HepG2 (cell line): ENCODE data around the gene NUBP2. TPM values are rescaled to one million over a fixed set of nuclear protein-coding genes. Genes with fewer than 3 reads are reported as not detected.

ENCODE experiments used
- ASH2L ChIP-seq: fragments of 300-600, 200-600 bp; sonication (generic); IDR thresholded peaks from 2 replicates; pipeline ENCODE4 v1.7.0; 2017; ENCODE audit warnings: low read depth, mild to moderate bottlenecking, moderate library complexity, mixed read lengths, low read length; ENCODE audit not compliant: insufficient read length
- BRCA1 ChIP-seq: sonication (generic); formaldehyde crosslinking; IDR thresholded peaks from 2 replicates; pipeline ENCODE4 v1.4.0; 2020; ENCODE audit warnings: missing genetic modification reagents
- CTCF ChIP-seq: sonication (generic); formaldehyde crosslinking; IDR thresholded peaks from 2 replicates; pipeline ENCODE4 v1.5.0; 2020; ENCODE audit warnings: mild to moderate bottlenecking, missing genetic modification reagents, moderate library complexity
- EZH2 ChIP-seq: conservative IDR thresholded peaks from 2 replicates; pipeline ENCODE4 v1.6.1; 2012; ENCODE audit warnings: mild to moderate bottlenecking, low read depth, low read length, moderate library complexity
- HNRNPUL1 ChIP-seq: fragments of 200-400 bp; formaldehyde crosslinking; IDR thresholded peaks from 2 replicates; pipeline ENCODE4 v1.6.1; 2017; ENCODE audit warnings: low read depth, mild to moderate bottlenecking, low read length, moderate library complexity
- HOXA3 ChIP-seq: sonication (generic); formaldehyde crosslinking; IDR thresholded peaks from 2 replicates; pipeline ENCODE4 v1.5.0; 2020; ENCODE audit warnings: missing genetic modification reagents
- NFIC ChIP-seq: IDR thresholded peaks from 2 replicates; pipeline ENCODE4 v1.6.1; 2012; ENCODE audit warnings: mild to moderate bottlenecking, low read length, inconsistent platforms
- RBM39 ChIP-seq: fragments of 200-400 bp; formaldehyde crosslinking; IDR thresholded peaks from one replicate; pipeline ENCODE4 v1.6.1; 2018; ENCODE audit warnings: antibody characterized with exemption, mild to moderate bottlenecking, low read depth, low read length; ENCODE audit not compliant: poor library complexity, severe bottlenecking
- THAP7 ChIP-seq: sonication (generic); formaldehyde crosslinking; IDR thresholded peaks from 2 replicates; pipeline ENCODE4 v1.8.1; 2023; ENCODE audit warnings: mild to moderate bottlenecking, missing genetic modification reagents
- ZNF20 ChIP-seq: sonication (generic); formaldehyde crosslinking; IDR thresholded peaks from 2 replicates; pipeline ENCODE4 v1.4.0; 2020; ENCODE audit warnings: mild to moderate bottlenecking, moderate library complexity, missing genetic modification reagents
- ZNF276 ChIP-seq: sonication (generic); formaldehyde crosslinking; IDR thresholded peaks from 2 replicates; pipeline ENCODE4 v1.4.0; 2020; ENCODE audit warnings: mild to moderate bottlenecking, low read depth, missing genetic modification reagents
- ZNF296 ChIP-seq: sonication (generic); formaldehyde crosslinking; conservative IDR thresholded peaks from 2 replicates; pipeline ENCODE4 v1.5.0; 2020; ENCODE audit warnings: mild to moderate bottlenecking, missing genetic modification reagents
- polyA plus RNA-seq, 8 experiments: library from polyadenylated mRNA; depleted of rRNA in 3 of 8; stranded (reverse) in 7 of 8; unstranded in 1 of 8; fragments of >200 nt; fragmentation: Illumina TruSeq in 4 of 8; extraction: Trizol in 4 of 8; gene quantifications; 2 replicates each; pipeline versions ENCODE4 v1.2.1 to v1.2.3, GENCODE V29; 2011 to 2016; ENCODE audit warnings: low read depth in 4 of 8, missing spikeins in 1 of 8, mixed read lengths in 1 of 8; ENCODE audit not compliant: insufficient read depth in 1 of 8
- total RNA-seq, 5 experiments: library from RNA; depleted of rRNA; stranded (reverse); fragments of >200 nt; fragmentation: Illumina TruSeq; extraction: Trizol; gene quantifications; 2 replicates each; pipeline ENCODE4 v1.2.3, GENCODE V29; 2016; ENCODE audit warnings: low read depth in 1 of 5
- TF ChIP-seq, protein P1 (sequence below): sonication (generic); formaldehyde crosslinking; IDR thresholded peaks from 2 replicates; pipeline ENCODE4 v1.4.0; 2020; ENCODE audit warnings: missing genetic modification reagents, borderline replicate concordance
- TF ChIP-seq, protein P2 (sequence below): sonication (generic); formaldehyde crosslinking; IDR thresholded peaks from 2 replicates; pipeline ENCODE4 v1.4.0; 2020; ENCODE audit warnings: missing genetic modification reagents, borderline replicate concordance
- TF ChIP-seq, protein P3 (sequence below): IDR thresholded peaks from 2 replicates; pipeline ENCODE4 v1.6.1; 2016; ENCODE audit warnings: low read depth, control low read depth

Gene NUBP2
- total and polyA plus RNA-seq, 2 of the 13 experiments (the other 11 are each of a cell fraction or from before 2014, with no cell fraction given): 25.7 to 61.5 TPM

DNA sequence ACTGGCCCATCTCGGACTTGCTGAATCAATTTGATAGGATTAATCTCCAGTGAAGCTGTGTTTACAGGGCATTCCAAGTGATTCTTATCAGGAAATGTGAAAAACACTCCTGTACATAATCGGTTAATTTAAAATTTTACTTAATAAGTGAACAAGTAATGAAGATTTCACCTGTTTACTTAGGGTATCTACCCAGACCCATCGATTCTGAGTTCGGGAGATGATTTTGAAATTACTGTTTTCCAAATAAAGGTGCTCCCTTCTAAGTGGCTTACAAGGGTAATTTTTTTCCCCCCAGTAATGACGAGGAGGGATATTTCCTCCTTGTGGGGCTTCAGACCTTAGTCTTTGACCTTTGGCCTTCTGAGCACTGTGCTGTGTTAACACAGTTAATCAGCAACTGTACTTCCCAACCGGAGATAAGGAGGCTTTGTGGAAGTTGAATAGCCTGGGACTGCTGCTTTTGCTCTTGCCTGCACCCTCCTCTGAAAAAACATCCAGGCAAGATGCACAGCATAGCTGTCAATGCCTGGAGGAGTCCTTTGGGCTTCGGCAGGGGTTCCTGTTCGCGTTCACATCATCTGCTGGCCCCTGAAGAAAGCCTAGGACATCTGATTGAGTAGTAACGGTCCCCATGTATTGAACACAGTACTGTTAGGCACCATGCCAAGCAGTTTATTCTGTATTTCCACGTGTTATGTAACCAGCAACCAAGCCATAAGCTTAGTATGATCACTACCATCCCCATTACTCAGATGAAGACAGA lies 46.1 kb downstream of the NUBP2 start (continued):
- TF ChIP-seq ZNF276 (CRISPR knock-in tag) (no peak), NFIC (no peak), RBM39 (no peak), HOXA3 (CRISPR knock-in tag) (peak; percentile 83), CTCF (CRISPR knock-in tag) (no peak), HNRNPUL1 (no peak), EZH2 (no peak), ZNF296 (CRISPR knock-in tag) (no peak), ZNF20 (CRISPR knock-in tag) (no peak), THAP7 (CRISPR knock-in tag) (peak; percentile 49; the same call in 1 of the 2 replicates), BRCA1 (no peak), ASH2L (peak; percentile 75)
- TF ChIP-seq, protein P1, sequence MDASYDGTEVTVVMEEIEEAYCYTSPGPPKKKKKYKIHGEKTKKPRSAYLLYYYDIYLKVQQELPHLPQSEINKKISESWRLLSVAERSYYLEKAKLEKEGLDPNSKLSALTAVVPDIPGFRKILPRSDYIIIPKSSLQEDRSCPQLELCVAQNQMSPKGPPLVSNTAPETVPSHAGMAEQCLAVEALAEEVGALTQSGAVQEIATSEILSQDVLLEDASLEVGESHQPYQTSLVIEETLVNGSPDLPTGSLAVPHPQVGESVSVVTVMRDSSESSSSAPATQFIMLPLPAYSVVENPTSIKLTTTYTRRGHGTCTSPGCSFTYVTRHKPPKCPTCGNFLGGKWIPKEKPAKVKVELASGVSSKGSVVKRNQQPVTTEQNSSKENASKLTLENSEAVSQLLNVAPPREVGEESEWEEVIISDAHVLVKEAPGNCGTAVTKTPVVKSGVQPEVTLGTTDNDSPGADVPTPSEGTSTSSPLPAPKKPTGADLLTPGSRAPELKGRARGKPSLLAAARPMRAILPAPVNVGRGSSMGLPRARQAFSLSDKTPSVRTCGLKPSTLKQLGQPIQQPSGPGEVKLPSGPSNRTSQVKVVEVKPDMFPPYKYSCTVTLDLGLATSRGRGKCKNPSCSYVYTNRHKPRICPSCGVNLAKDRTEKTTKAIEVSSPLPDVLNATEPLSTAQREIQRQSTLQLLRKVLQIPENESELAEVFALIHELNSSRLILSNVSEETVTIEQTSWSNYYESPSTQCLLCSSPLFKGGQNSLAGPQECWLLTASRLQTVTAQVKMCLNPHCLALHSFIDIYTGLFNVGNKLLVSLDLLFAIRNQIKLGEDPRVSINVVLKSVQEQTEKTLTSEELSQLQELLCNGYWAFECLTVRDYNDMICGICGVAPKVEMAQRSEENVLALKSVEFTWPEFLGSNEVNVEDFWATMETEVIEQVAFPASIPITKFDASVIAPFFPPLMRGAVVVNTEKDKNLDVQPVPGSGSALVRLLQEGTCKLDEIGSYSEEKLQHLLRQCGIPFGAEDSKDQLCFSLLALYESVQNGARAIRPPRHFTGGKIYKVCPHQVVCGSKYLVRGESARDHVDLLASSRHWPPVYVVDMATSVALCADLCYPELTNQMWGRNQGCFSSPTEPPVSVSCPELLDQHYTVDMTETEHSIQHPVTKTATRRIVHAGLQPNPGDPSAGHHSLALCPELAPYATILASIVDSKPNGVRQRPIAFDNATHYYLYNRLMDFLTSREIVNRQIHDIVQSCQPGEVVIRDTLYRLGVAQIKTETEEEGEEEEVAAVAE: no peak
- TF ChIP-seq, protein P2, sequence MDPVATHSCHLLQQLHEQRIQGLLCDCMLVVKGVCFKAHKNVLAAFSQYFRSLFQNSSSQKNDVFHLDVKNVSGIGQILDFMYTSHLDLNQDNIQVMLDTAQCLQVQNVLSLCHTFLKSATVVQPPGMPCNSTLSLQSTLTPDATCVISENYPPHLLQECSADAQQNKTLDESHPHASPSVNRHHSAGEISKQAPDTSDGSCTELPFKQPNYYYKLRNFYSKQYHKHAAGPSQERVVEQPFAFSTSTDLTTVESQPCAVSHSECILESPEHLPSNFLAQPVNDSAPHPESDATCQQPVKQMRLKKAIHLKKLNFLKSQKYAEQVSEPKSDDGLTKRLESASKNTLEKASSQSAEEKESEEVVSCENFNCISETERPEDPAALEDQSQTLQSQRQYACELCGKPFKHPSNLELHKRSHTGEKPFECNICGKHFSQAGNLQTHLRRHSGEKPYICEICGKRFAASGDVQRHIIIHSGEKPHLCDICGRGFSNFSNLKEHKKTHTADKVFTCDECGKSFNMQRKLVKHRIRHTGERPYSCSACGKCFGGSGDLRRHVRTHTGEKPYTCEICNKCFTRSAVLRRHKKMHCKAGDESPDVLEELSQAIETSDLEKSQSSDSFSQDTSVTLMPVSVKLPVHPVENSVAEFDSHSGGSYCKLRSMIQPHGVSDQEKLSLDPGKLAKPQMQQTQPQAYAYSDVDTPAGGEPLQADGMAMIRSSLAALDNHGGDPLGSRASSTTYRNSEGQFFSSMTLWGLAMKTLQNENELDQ: no peak
- TF ChIP-seq, protein P3, sequence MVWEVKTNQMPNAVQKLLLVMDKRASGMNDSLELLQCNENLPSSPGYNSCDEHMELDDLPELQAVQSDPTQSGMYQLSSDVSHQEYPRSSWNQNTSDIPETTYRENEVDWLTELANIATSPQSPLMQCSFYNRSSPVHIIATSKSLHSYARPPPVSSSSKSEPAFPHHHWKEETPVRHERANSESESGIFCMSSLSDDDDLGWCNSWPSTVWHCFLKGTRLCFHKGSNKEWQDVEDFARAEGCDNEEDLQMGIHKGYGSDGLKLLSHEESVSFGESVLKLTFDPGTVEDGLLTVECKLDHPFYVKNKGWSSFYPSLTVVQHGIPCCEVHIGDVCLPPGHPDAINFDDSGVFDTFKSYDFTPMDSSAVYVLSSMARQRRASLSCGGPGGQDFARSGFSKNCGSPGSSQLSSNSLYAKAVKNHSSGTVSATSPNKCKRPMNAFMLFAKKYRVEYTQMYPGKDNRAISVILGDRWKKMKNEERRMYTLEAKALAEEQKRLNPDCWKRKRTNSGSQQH: peak; percentile 64; the same call in 1 of the 2 replicates
